ENCODE data around the gene NDUFB2. TPM values are rescaled to one million over a fixed set of nuclear protein-coding genes. Genes with fewer than 3 reads are reported as not detected.

The NDUFB2 gene
- total and polyA plus RNA-seq, 2 of the 13 experiments (the other 11 are each of a cell fraction or from before 2014, with no cell fraction given): 206 to 221 TPM

DNA sequence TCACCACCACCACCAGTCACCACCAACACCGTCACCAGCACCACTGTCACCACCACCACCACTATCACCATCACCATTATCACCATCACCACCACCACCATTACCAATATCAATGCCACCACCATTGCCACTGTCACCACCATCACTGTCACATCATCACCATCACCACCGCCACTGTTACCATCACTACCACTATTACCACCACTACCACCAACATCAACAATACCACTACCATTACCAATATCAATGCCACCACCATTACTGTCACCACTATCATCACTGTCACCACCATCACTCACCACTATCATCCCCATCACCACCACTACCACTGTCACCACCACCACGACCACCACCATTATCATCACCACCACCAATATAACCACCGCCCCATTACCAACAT lies 41.8 kb upstream of the NDUFB2 start:
- DNase-seq (ENCODE audit: low spot score) (no peak), ATAC-seq (no peak), FAIRE-seq (no peak)
- no peak overlapping the region for H3K4me3 ChIP-seq (replicated peaks in 1 of 3; ENCODE audit: insufficient read depth in 1 of 3, low read depth in 2 of 3, low read length in 3 of 3)
- H3K4me1 ChIP-seq (ENCODE audit: insufficient read depth, low read length): peaks cover 26% of the 10 kb centered on the region
- H3K36me3 ChIP-seq (replicated peaks in 1 of 2; ENCODE audit: control insufficient read depth in 1 of 2, insufficient read depth in 2 of 2, low read length in 2 of 2): no peaks in the 10 kb centered on the region
- no peaks in the 10 kb centered on the region for H3K9me3 ChIP-seq (ENCODE audit: low read length)
- no peaks in the 10 kb centered on the region for H3K79me2 ChIP-seq (ENCODE audit: insufficient read depth, low read length)
- CTCF ChIA-PET (ENCODE audit: low intra/inter-chr PET ratio, low total read pairs): interaction anchor here (4.7 kb wide), 1 partner anchor 136 kb away, joined by 83 read pairs; no protein-coding TSS in a partner anchor
- no peak overlapping the region for H3K9ac ChIP-seq (ENCODE audit: insufficient read depth, low read depth, low read length)
- in situ Hi-C loops (cut with HindIII; ENCODE audit: extremely low pct_ligation_motif_present, low pct_unique_long_range_greater_than_20kb): loop anchor here (5.0 kb wide), 1 partner anchor 137 kb away; no protein-coding TSS in a partner anchor
- POLR2A ChIA-PET: no interaction called here
- no peaks in the 10 kb centered on the region for H4K20me1 ChIP-seq (ENCODE audit: insufficient read depth, low read length)
- WGBS (ENCODE audit: low lambda C conversion rate): 62% methylated on average over 4 of the region's 4 CpGs
- intact Hi-C loops (cut with micrococcal nuclease; ENCODE audit: unreplicated experiment): loop anchor here (10.0 kb wide), 1 partner anchor 360 kb away; the partner anchor contains the start of gene MRPS33
- H3K27ac ChIP-seq (ENCODE audit: extremely low read length, insufficient read depth, low read length): no peak overlapping the region
- BruUV-seq (replicated peaks): no TSS peak
- peaks cover 0 to 18% of the 10 kb centered on the region in 2 experiments; a peak in 3 of 5 replicates for H3K27me3 ChIP-seq (ENCODE audit: control insufficient read depth in 1 of 2, insufficient read depth in 2 of 2, low read length in 2 of 2)
- no peak overlapping the region for H3K4me2 ChIP-seq (ENCODE audit: low read depth, low read length)
- no peak overlapping the region for H2AFZ ChIP-seq (ENCODE audit: low read length)
- TF ChIP-seq CREB1 (IDR thresholded peaks at IDR 0.05) (peak; percentile 79; the same call in 1 of the 2 replicates), CREB1 (CRISPR knock-in tag; IDR thresholded peaks at IDR 0.05) (no peak), LCORL (IDR thresholded peaks at IDR 0.05) (0 out of 2 replicates have a peak, but pooled peaks have one; percentile 8), LCORL (CRISPR knock-in tag; IDR thresholded peaks at IDR 0.05) (no peak), ZNF354B (CRISPR knock-in tag; IDR thresholded peaks at IDR 0.05) (no peak)
- TF ChIP-seq, protein P1, sequence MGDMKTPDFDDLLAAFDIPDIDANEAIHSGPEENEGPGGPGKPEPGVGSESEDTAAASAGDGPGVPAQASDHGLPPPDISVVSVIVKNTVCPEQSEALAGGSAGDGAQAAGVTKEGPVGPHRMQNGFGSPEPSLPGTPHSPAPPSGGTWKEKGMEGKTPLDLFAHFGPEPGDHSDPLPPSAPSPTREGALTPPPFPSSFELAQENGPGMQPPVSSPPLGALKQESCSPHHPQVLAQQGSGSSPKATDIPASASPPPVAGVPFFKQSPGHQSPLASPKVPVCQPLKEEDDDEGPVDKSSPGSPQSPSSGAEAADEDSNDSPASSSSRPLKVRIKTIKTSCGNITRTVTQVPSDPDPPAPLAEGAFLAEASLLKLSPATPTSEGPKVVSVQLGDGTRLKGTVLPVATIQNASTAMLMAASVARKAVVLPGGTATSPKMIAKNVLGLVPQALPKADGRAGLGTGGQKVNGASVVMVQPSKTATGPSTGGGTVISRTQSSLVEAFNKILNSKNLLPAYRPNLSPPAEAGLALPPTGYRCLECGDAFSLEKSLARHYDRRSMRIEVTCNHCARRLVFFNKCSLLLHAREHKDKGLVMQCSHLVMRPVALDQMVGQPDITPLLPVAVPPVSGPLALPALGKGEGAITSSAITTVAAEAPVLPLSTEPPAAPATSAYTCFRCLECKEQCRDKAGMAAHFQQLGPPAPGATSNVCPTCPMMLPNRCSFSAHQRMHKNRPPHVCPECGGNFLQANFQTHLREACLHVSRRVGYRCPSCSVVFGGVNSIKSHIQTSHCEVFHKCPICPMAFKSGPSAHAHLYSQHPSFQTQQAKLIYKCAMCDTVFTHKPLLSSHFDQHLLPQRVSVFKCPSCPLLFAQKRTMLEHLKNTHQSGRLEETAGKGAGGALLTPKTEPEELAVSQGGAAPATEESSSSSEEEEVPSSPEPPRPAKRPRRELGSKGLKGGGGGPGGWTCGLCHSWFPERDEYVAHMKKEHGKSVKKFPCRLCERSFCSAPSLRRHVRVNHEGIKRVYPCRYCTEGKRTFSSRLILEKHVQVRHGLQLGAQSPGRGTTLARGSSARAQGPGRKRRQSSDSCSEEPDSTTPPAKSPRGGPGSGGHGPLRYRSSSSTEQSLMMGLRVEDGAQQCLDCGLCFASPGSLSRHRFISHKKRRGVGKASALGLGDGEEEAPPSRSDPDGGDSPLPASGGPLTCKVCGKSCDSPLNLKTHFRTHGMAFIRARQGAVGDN (CRISPR knock-in tag; IDR thresholded peaks at IDR 0.05): no peak
